Smooth muscle cell (in vitro differentiated cells): Measurements from ENCODE around the gene LZTR1. TPM values are rescaled to one million over a fixed set of nuclear protein-coding genes. Genes with fewer than 3 reads are reported as not detected.

ENCODE experiments used
- DNase-seq: peaks from one replicate; lab custom pipeline; 2025; ENCODE audit not compliant: unreplicated experiment; lab: John Stamatoyannopoulos, UW
- H2AFZ ChIP-seq: fragments of 200-600 bp; sonication (generic); 2 replicates; pipeline ENCODE4 v1.6.0; 2016; ENCODE audit warnings: antibody characterized with exemption, low read depth, mild to moderate bottlenecking
- H3F3A ChIP-seq: fragments of 200-600 bp; sonication (generic); 2 replicates; pipeline ENCODE4 v1.6.0; 2017; ENCODE audit warnings: antibody characterized with exemption, low read depth
- H3K27ac ChIP-seq: fragments of 200-600 bp; sonication (generic); 2 replicates; pipeline ENCODE4 v1.5.1; 2016; ENCODE audit warnings: low read depth, mild to moderate bottlenecking
- H3K27me3 ChIP-seq: fragments of 200-600 bp; sonication (generic); 2 replicates; pipeline ENCODE4 v1.6.1; 2016; ENCODE audit warnings: low read depth, mild to moderate bottlenecking
- H3K36me3 ChIP-seq: fragments of 200-600 bp; sonication (generic); 2 replicates; pipeline ENCODE4 v1.5.1; 2016; ENCODE audit warnings: low read depth
- H3K4me1 ChIP-seq: fragments of 200-600 bp; sonication (generic); 2 replicates; pipeline ENCODE4 v1.5.1; 2016; ENCODE audit warnings: low read depth
- H3K4me2 ChIP-seq: fragments of 200-600 bp; sonication (generic); 2 replicates; pipeline ENCODE4 v1.6.0; 2016; ENCODE audit warnings: mild to moderate bottlenecking
- H3K4me3 ChIP-seq: fragments of 200-600 bp; sonication (generic); 2 replicates; pipeline ENCODE4 v1.5.1; 2016; ENCODE audit warnings: mild to moderate bottlenecking
- H3K79me2 ChIP-seq: fragments of 200-600 bp; sonication (generic); 2 replicates; pipeline ENCODE4 v1.6.0; 2016; ENCODE audit warnings: low read depth, mild to moderate bottlenecking
- H3K9ac ChIP-seq: fragments of 200-600 bp; sonication (generic); 2 replicates; pipeline ENCODE4 v1.6.0; 2016; ENCODE audit warnings: low read depth
- H3K9me3 ChIP-seq: fragments of 200-600 bp; sonication (generic); replicated peaks from 2 replicates; pipeline ENCODE4 v1.5.1; 2016; ENCODE audit warnings: low read depth
- H4K20me1 ChIP-seq: fragments of 200-600 bp; sonication (generic); 2 replicates; pipeline ENCODE4 v1.6.0; 2016; ENCODE audit warnings: low read depth
- WGBS: methylation state at CpG from one replicate; pipeline ENCODE4 v1.1.7; 2016; ENCODE audit warnings: low lambda C conversion rate; 5-methylcytosine and 5-hydroxymethylcytosine counted together
- polyA plus RNA-seq: library from polyadenylated mRNA; unstranded; fragments of >200 nt; fragmentation: Nextera tagmentation; extraction: Ambion mirVana; gene quantifications from 2 replicates; pipeline ENCODE4 v1.2.1, GENCODE V29; 2016
- total RNA-seq: library from RNA; depleted of rRNA; stranded (reverse); fragments of >200 nt; gene quantifications from 2 replicates; pipeline ENCODE4 v1.2.3, GENCODE V29; 2014
- TF ChIP-seq, protein P1 (sequence below): fragments of 200-600 bp; sonication (generic); IDR thresholded peaks from 2 replicates; pipeline ENCODE4 v1.5.1; 2017; ENCODE audit warnings: borderline replicate concordance, mild to moderate bottlenecking, antibody characterized with exemption; ENCODE audit not compliant: insufficient read depth, poor library complexity, severe bottlenecking

Gene LZTR1
- total and polyA plus RNA-seq, 2 experiments from 2014 or later = 34.2 to 43.9 TPM

DNA sequence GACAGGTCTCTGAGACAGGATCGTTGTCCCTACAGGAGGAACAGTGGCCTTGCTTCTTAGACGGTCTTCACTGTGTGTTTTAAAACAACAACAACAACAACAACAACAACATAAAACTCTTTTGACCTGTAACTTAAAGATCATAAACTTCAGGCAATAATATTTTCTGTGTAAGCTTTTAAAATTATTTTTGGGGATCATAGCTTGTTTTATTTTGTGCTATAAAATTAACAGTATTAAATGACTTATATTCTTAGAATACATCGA, 28.8 kb upstream of the LZTR1 start:
- TF ChIP-seq, protein P1, sequence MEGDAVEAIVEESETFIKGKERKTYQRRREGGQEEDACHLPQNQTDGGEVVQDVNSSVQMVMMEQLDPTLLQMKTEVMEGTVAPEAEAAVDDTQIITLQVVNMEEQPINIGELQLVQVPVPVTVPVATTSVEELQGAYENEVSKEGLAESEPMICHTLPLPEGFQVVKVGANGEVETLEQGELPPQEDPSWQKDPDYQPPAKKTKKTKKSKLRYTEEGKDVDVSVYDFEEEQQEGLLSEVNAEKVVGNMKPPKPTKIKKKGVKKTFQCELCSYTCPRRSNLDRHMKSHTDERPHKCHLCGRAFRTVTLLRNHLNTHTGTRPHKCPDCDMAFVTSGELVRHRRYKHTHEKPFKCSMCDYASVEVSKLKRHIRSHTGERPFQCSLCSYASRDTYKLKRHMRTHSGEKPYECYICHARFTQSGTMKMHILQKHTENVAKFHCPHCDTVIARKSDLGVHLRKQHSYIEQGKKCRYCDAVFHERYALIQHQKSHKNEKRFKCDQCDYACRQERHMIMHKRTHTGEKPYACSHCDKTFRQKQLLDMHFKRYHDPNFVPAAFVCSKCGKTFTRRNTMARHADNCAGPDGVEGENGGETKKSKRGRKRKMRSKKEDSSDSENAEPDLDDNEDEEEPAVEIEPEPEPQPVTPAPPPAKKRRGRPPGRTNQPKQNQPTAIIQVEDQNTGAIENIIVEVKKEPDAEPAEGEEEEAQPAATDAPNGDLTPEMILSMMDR = no peak
- Histone ChIP-seq H3K4me2 (no peak overlapping the region), H3K9me3 (no peaks in the 10 kb centered on the region), H3K4me1 (peaks cover 3% of the 10 kb centered on the region), H3K36me3 (no peaks in the 10 kb centered on the region), H3K27ac (peak overlapping the region; percentile 51), H3K4me3 (no peak overlapping the region), H2AFZ (no peak overlapping the region), H4K20me1 (peaks cover 76% of the 10 kb centered on the region), H3K9ac (no peak overlapping the region), H3K79me2 (peaks cover 26% of the 10 kb centered on the region), H3K27me3 (no peaks in the 10 kb centered on the region), H3F3A (peaks cover 20% of the 10 kb centered on the region)
- 95% methylated on average over 3 of the region's 3 CpGs for WGBS
- no peak for DNase-seq

DNA sequence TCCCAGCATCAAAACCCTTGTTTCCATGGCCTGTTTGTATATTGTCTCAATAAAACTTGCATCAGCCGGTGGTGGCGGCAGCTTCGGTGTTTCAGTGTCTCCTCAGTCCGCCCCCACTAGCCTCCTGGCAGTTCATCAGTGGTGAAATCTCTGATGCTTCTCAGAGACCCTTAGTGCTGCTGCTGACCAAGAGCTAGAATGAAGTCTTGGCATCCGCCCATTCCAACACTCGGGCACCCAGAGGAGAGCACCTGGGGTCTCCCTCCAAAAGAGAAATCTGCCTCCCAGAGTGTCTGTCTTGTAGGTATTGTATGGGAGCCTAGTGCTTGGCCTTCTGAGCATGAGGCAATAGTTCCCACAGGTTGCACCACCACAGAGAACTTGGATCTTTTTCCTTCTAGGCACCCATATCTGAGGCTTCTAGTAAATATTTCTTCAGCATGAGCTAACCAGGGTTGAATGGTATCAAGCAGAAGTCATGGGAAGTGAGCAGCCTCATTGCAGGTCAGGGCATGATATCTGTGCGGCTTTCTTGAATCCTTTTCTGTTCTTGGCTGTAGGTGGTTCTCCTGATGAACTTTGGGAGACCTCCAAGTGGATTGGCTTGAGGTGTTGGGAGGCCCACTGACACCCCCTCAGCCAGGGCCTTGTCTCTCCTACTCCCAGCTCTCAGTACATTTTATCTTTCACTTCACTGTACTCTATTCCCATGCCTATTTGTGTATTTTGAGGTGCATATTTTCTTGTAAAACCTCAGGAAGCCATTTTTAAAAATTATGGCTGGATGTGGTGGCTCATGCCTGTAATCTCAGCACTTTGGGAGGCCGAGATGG, 28.2 kb upstream of the LZTR1 start:
- no peak overlapping the region for H3K4me2 ChIP-seq
- no peak overlapping the region for H2AFZ ChIP-seq
- H3K36me3 ChIP-seq = no peaks in the 10 kb centered on the region
- peaks cover 20% of the 10 kb centered on the region for H3K79me2 ChIP-seq
- H3K9me3 ChIP-seq = no peaks in the 10 kb centered on the region
- no peak overlapping the region for H3K4me3 ChIP-seq
- H3K4me1 ChIP-seq = peaks cover 3% of the 10 kb centered on the region
- H3K27me3 ChIP-seq = no peaks in the 10 kb centered on the region
- WGBS = 79% methylated on average over 8 of the region's 8 CpGs
- peaks cover 20% of the 10 kb centered on the region for H3F3A ChIP-seq
- no peak for DNase-seq
- TF ChIP-seq, protein P1 = no peak
- peaks cover 70% of the 10 kb centered on the region for H4K20me1 ChIP-seq
- peak overlapping the region; percentile 51 for H3K27ac ChIP-seq
- H3K9ac ChIP-seq = no peak overlapping the region

DNA sequence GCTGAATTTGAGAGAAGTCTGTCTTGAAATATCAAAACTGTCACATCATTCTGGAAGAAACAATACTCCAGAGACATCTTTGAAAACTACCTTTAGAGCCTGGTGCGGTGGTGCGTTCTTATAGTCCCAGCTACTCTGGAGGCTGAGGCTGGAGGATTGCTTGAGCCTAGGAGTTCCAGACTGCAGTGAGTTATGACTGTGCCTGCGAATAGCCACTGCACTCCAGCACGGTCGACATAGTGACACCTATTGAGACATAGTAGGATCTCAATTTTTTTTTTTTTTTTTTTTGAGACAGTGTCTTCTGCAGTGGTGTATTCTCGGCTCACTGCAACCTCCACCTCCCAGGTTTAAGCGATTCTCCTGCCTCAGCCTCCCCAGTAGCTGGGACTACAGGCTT, 26.5 kb upstream of the LZTR1 start:
- Histone ChIP-seq H4K20me1 (peaks cover 53% of the 10 kb centered on the region), H3K9me3 (no peaks in the 10 kb centered on the region), H3K9ac (no peak overlapping the region), H3K4me2 (no peak overlapping the region), H2AFZ (no peak overlapping the region), H3K79me2 (peaks cover 4% of the 10 kb centered on the region), H3F3A (peaks cover 20% of the 10 kb centered on the region), H3K36me3 (no peaks in the 10 kb centered on the region), H3K27ac (no peak overlapping the region), H3K4me3 (no peak overlapping the region), H3K4me1 (peaks cover 3% of the 10 kb centered on the region), H3K27me3 (no peaks in the 10 kb centered on the region)
- TF ChIP-seq, protein P1 = no peak
- WGBS = 79% methylated on average over 7 of the region's 7 CpGs
- no peak for DNase-seq
